NOMO-1 treated with DMSO at 0.1 percent for 48 hours (cell line): ENCODE data around the gene C19orf47.
"Not testable (repeated sequence)": the region's sequence is repeated elsewhere in the genome, so short reads cannot be mapped to it uniquely, and the experiment has no call there.

Source experiments
- DNase-seq: peaks from one replicate; lab custom pipeline; 2025; ENCODE audit not compliant: unreplicated experiment; lab: John Stamatoyannopoulos, UW

C19orf47 gene

GRCh38 chr19:40377876-40378385 lies 29.7 kb upstream of the C19orf47 start:
- no peak for DNase-seq

- no peak for DNase-seq
Observed at GRCh38 chr19:40376286-40376862, 28.2 kb upstream of the C19orf47 start.

GRCh38 chr19:40374084-40374483 lies 25.9 kb upstream of the C19orf47 start:
- no peak for DNase-seq

GRCh38 chr19:40371802-40372122 lies 23.6 kb upstream of the C19orf47 start:
- no peak for DNase-seq

- DNase-seq = peak; percentile 30
Observed at GRCh38 chr19:40370997-40371801, 23.0 kb upstream of the C19orf47 start.

GRCh38 chr19:40370253-40370652 lies 22.1 kb upstream of the C19orf47 start:
- DNase-seq = not testable (repeated sequence)

- no peak for DNase-seq
Observed at GRCh38 chr19:40369797-40370196, 21.6 kb upstream of the C19orf47 start.

- DNase-seq = no peak
Observed at GRCh38 chr19:40367577-40368434, 19.6 kb upstream of the C19orf47 start.

- DNase-seq = peak; percentile 39
Observed at GRCh38 chr19:40366697-40367561, 18.7 kb upstream of the C19orf47 start.

- peak; percentile 62 for DNase-seq
Observed at GRCh38 chr19:40365613-40366401, 17.6 kb upstream of the C19orf47 start.

- no peak for DNase-seq
Observed at GRCh38 chr19:40365010-40365409, 16.8 kb upstream of the C19orf47 start.

GRCh38 chr19:40363069-40363468 lies 14.9 kb upstream of the C19orf47 start:
- peak; percentile 79 for DNase-seq

GRCh38 chr19:40362160-40362559 lies 14.0 kb upstream of the C19orf47 start:
- DNase-seq = no peak

- peak; percentile 30 for DNase-seq
Observed at GRCh38 chr19:40360708-40361241, 12.6 kb upstream of the C19orf47 start.

GRCh38 chr19:40360020-40360707 lies 12.0 kb upstream of the C19orf47 start:
- no peak for DNase-seq

- peak; percentile 88 for DNase-seq
Observed at GRCh38 chr19:40358773-40359172, 10.6 kb upstream of the C19orf47 start.

GRCh38 chr19:40357640-40358039 lies 9.4 kb upstream of the C19orf47 start:
- no peak for DNase-seq

GRCh38 chr19:40356681-40357595 lies 8.7 kb upstream of the C19orf47 start:
- no peak for DNase-seq
